ENCODE measurements around the gene ARHGAP21.
"Not testable (repeated sequence)": the region's sequence is repeated elsewhere in the genome, so short reads cannot be mapped to it uniquely, and the experiment has no call there.

The ARHGAP21 gene

DNA sequence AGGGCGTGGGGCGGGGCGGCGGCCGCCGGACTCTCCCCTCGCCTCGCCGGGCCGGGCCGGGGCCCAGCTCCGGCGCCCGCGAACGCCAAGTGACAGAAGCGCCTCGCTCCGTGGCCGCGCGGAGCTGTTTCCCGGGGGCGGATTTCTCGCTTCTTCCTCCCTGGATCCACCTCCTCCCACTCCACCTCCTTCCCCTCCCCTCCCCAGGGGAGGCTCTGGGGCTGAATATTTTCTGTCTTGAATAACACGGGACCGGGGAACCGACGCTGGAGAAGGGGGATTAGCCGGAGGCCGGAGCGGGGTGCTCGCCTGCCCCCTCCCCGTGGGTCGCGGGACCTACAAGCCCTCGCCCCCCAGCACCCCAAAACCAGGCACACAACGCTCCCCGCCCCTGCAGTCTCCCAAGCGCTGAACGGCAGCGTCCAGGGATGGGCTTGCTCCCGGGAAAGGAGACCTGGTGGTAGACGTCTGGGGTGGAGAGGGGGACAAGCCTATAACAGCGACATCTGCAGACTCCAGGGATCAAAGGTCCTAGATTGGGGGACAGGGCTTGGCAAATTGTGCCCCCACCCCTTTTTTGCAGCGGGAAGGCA lies at the start of gene ARHGAP21:
ARHGAP21 (minus strand) TSS at position 100 of the 593 bp plus-strand sequence. CDS start 1,988 bp downstream, outside the sequence.
- Histone ChIP-seq H3K4me3 (ENCODE audit: low read length) (peak within 1 kb of the TSS; percentile 84), H3K27me3 (ENCODE audit: insufficient read depth, low read length) (no peaks in the 10 kb centered on the region), H2AFZ (ENCODE audit: low read depth, low read length) (no peak within 1 kb of the TSS), H3K4me1 (ENCODE audit: insufficient read depth, low read length) (peaks cover 21% of the 10 kb centered on the region), H3K36me3 (ENCODE audit: insufficient read depth, low read length) (peaks cover 12% of the 10 kb centered on the region), H3K9me3 (ENCODE audit: low read length) (no peaks in the 10 kb centered on the region)

DNA sequence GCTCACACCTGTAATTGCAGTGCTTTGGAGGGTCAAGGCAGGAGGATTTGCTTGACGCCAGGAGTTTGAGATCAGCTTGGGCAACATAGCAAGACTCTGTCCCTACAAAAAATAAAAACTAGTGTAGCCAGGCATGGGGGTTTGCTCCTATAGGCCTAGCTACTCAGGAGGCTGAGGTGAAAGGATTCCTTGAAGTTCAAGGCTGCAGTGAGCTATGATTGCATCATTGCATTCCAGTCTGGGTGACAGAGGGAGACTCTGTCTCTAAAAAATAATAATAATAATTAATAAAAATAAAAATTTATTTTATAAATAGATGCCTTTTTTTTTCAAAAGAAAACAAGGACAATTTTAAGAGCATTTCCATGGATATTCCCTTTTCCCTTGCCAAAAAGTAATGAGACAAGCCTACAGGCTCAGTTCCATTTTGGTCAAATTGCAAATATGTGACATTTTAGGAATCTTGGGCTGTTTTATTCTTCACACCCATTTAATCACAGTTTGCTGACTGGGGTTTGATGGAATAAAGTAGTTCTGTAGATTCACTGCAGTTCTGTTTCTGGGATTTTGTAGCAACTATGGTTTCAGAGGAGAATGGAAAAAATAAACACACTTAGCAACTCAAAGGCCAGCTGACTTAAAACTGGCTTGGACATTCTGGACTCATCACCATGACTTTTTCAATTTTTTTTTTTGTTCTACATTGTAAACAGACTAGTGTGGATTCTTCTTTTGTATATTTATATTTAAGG lies 48.4 kb upstream of the ARHGAP21 start:
- peaks cover 2% of the 10 kb centered on the region for H3K9me3 ChIP-seq (ENCODE audit: low read length)
- no peak overlapping the region for H2AFZ ChIP-seq (ENCODE audit: low read depth, low read length)
- no peaks in the 10 kb centered on the region for H3K27me3 ChIP-seq (ENCODE audit: insufficient read depth, low read length)
- no peaks in the 10 kb centered on the region for H3K36me3 ChIP-seq (ENCODE audit: insufficient read depth, low read length)
- no peak overlapping the region for H3K4me3 ChIP-seq (ENCODE audit: low read length)
- H3K4me1 ChIP-seq (ENCODE audit: insufficient read depth, low read length), result peaks cover 7% of the 10 kb centered on the region

DNA sequence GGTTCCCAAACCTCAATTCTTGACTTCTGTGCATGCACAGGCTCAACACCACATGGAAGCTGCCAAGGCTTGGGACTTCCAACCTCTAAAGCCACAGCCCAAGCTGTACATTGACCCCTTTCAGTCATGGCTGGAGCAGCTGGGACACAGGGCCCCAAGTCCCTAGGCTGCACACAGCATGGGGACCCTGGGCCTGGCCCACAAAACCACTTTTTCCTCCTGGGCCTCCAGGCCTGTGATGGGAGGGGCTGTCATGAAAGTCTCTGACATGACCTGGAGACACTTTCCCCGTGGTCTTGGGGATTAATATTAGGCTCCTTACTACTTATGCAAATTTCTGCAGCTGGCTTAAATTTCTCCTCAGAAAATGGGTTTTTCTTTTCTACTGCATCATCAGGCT lies 41.3 kb upstream of the ARHGAP21 start:
- not testable (repeated sequence) for H2AFZ ChIP-seq (ENCODE audit: low read depth, low read length); H3K9me3 ChIP-seq (ENCODE audit: low read length); H3K27me3 ChIP-seq (ENCODE audit: insufficient read depth, low read length); H3K4me3 ChIP-seq (ENCODE audit: low read length); H3K36me3 ChIP-seq (ENCODE audit: insufficient read depth, low read length)
- peaks cover 24% of the 10 kb centered on the region for H3K4me1 ChIP-seq (ENCODE audit: insufficient read depth, low read length)

DNA sequence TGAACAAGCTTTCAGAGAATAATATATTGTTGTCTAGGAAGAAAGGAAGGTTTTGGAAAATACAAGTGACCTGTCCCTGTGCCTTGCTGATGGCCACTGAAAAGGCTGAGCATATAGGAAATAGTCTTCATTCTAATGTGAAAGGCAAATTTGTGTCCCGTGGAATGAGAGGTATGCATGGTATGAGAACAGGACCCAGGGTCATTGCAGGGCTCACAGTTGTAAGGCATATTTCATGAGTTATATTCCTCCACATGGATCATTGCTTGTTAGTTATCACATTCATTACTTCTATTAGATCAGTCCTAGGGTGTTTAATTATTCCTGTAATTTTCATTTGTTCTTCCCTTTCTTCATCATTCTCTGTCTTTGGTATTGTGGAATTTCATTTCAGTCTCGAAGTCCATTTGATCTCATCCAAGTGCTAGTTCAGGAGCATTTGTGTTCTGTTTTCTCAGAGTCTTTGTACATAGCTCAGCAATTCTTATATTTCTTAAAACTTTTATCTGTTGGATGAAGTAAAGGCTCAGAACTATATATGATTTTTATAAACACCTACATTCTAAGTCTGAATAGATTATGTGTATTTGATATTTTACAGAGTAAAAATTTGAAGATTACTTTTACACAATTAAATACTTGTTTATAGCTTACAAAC lies 39.4 kb upstream of the ARHGAP21 start:
- H3K9me3 ChIP-seq (ENCODE audit: low read length), result peaks cover 5% of the 10 kb centered on the region
- no peaks in the 10 kb centered on the region for H3K27me3 ChIP-seq (ENCODE audit: insufficient read depth, low read length)
- H2AFZ ChIP-seq (ENCODE audit: low read depth, low read length), result no peak overlapping the region
- no peak overlapping the region for H3K4me3 ChIP-seq (ENCODE audit: low read length)
- peaks cover 31% of the 10 kb centered on the region for H3K4me1 ChIP-seq (ENCODE audit: insufficient read depth, low read length)
- H3K36me3 ChIP-seq (ENCODE audit: insufficient read depth, low read length), result no peaks in the 10 kb centered on the region

DNA sequence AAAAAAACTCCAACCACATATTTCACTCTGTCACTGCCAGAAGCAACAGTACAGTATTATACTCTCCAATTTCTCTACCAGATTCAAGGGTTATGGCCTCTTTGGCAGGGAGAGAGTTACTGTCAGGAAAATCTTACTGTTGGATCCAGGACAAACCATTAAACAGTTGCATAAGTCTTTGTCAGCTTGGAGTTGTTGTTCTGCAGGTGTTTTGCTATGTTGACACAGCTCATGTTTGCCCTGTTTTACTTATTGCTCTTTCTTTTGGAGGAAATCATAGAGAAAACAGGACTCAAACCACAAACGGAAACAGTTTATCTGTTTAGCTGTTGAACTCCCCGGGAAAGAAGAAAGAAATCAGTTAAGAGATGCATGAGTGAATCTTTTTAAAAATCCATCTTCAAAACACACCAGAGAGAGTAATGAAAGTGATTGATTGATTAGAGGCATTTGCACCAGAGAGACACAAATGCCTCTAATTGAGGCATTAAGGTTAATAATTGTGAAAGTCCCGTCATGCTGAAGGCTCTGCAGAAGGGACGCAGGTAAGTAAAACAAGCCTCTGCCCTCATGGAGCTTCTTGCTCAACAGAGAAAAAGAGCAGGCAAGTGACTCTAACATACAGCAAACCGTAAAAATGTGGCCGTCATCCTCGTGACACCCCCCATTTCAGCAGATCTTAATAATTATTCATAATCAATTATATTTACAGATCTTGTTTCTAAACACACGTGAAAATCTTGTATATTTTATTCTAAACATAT lies 38.7 kb upstream of the ARHGAP21 start:
- Histone ChIP-seq H3K27me3 (ENCODE audit: insufficient read depth, low read length) (no peaks in the 10 kb centered on the region), H3K4me3 (ENCODE audit: low read length) (no peak overlapping the region), H3K4me1 (ENCODE audit: insufficient read depth, low read length) (peaks cover 31% of the 10 kb centered on the region), H3K36me3 (ENCODE audit: insufficient read depth, low read length) (no peaks in the 10 kb centered on the region), H3K9me3 (ENCODE audit: low read length) (peaks cover 4% of the 10 kb centered on the region), H2AFZ (ENCODE audit: low read depth, low read length) (no peak overlapping the region)

- H3K4me3 ChIP-seq (ENCODE audit: low read length), result no peak overlapping the region
- no peak overlapping the region for H2AFZ ChIP-seq (ENCODE audit: low read depth, low read length)
- H3K27me3 ChIP-seq (ENCODE audit: insufficient read depth, low read length), result no peaks in the 10 kb centered on the region
Observed at GRCh38 chr10:24759672-24760071, 36.0 kb upstream of the ARHGAP21 start.

GRCh38 chr10:24758254-24758653 lies 34.6 kb upstream of the ARHGAP21 start:
- peaks cover 28% of the 10 kb centered on the region for H3K4me1 ChIP-seq (ENCODE audit: insufficient read depth, low read length)
- H3K4me3 ChIP-seq (ENCODE audit: low read length); H3K36me3 ChIP-seq (ENCODE audit: insufficient read depth, low read length); H3K27me3 ChIP-seq (ENCODE audit: insufficient read depth, low read length); H3K9me3 ChIP-seq (ENCODE audit: low read length); H2AFZ ChIP-seq (ENCODE audit: low read depth, low read length): not testable (repeated sequence)

More at GRCh38 chr10:24759672-24760071, 36.0 kb upstream of the ARHGAP21 start:
- peaks cover 3% of the 10 kb centered on the region for H3K9me3 ChIP-seq (ENCODE audit: low read length)
- H3K36me3 ChIP-seq (ENCODE audit: insufficient read depth, low read length), result no peaks in the 10 kb centered on the region
- H3K4me1 ChIP-seq (ENCODE audit: insufficient read depth, low read length), result peaks cover 31% of the 10 kb centered on the region

DNA sequence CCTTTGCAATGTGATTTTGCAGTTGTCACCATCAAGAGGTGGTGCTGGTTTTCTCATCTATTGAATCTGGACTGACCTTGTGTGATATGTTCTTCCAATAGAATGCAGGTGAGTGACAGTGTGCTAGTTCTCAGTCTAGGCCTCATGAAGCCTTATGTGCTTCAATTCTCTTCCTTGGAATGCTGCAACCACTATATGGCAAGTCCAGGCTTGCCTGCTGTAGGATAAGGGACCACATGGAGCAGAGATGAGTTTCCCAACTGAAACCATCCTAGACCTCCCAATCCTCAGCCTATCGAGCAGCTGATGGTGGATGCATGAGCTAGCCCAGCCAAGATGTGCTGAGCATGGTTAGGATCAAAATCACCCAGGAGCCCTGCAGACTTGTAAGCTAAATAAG lies 32.6 kb upstream of the ARHGAP21 start:
- no peaks in the 10 kb centered on the region for H3K9me3 ChIP-seq (ENCODE audit: low read length)
- no peak overlapping the region for H3K4me3 ChIP-seq (ENCODE audit: low read length)
- H3K27me3 ChIP-seq (ENCODE audit: insufficient read depth, low read length), result no peaks in the 10 kb centered on the region
- H3K36me3 ChIP-seq (ENCODE audit: insufficient read depth, low read length), result no peaks in the 10 kb centered on the region
- no peak overlapping the region for H2AFZ ChIP-seq (ENCODE audit: low read depth, low read length)
- H3K4me1 ChIP-seq (ENCODE audit: insufficient read depth, low read length), result peaks cover 13% of the 10 kb centered on the region

DNA sequence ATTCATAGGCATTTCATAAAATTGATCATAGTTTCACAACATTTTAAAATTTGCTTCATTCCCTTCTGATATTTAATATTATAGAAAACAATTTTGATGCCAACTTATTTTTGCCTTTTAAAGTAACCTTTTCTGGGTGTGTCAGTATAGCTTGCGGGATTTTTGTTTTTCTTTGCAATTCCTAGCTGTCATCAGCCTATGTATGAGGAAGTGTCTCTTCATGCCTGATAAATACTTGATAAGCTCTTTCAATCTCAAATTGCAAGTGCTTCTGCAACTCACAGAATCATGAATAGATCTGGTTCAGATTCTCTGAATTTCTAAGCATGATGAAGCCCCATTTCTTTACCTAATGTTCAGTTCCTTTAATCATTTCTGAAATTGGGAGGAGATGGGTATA lies 28.0 kb upstream of the ARHGAP21 start:
- Histone ChIP-seq H3K4me1 (ENCODE audit: insufficient read depth, low read length) (no peaks in the 10 kb centered on the region), H3K4me3 (ENCODE audit: low read length) (no peak overlapping the region)

GRCh38 chr10:24750695-24751094 lies 27.0 kb upstream of the ARHGAP21 start:
- no peaks in the 10 kb centered on the region for H3K9me3 ChIP-seq (ENCODE audit: low read length)

More for the DNA sequence above, 28.0 kb upstream of the ARHGAP21 start:
- Histone ChIP-seq H3K27me3 (ENCODE audit: insufficient read depth, low read length) (no peaks in the 10 kb centered on the region), H3K9me3 (ENCODE audit: low read length) (no peaks in the 10 kb centered on the region), H2AFZ (ENCODE audit: low read depth, low read length) (no peak overlapping the region), H3K36me3 (ENCODE audit: insufficient read depth, low read length) (no peaks in the 10 kb centered on the region)

GRCh38 chr10:24748214-24748613 lies 24.5 kb upstream of the ARHGAP21 start:
- Histone ChIP-seq H3K9me3 (ENCODE audit: low read length) (no peaks in the 10 kb centered on the region), H3K4me1 (ENCODE audit: insufficient read depth, low read length) (no peaks in the 10 kb centered on the region), H2AFZ (ENCODE audit: low read depth, low read length) (no peak overlapping the region), H3K36me3 (ENCODE audit: insufficient read depth, low read length) (no peaks in the 10 kb centered on the region), H3K27me3 (ENCODE audit: insufficient read depth, low read length) (no peaks in the 10 kb centered on the region), H3K4me3 (ENCODE audit: low read length) (no peak overlapping the region)

More at GRCh38 chr10:24750695-24751094, 27.0 kb upstream of the ARHGAP21 start:
- H3K36me3 ChIP-seq (ENCODE audit: insufficient read depth, low read length), result no peaks in the 10 kb centered on the region
- H3K4me1 ChIP-seq (ENCODE audit: insufficient read depth, low read length), result no peaks in the 10 kb centered on the region
- no peak overlapping the region for H3K4me3 ChIP-seq (ENCODE audit: low read length)
- no peak overlapping the region for H2AFZ ChIP-seq (ENCODE audit: low read depth, low read length)
- no peaks in the 10 kb centered on the region for H3K27me3 ChIP-seq (ENCODE audit: insufficient read depth, low read length)

- H2AFZ ChIP-seq (ENCODE audit: low read depth, low read length), result no peak overlapping the region
- no peaks in the 10 kb centered on the region for H3K27me3 ChIP-seq (ENCODE audit: insufficient read depth, low read length)
- no peak overlapping the region for H3K4me3 ChIP-seq (ENCODE audit: low read length)
- H3K36me3 ChIP-seq (ENCODE audit: insufficient read depth, low read length), result no peaks in the 10 kb centered on the region
- no peaks in the 10 kb centered on the region for H3K4me1 ChIP-seq (ENCODE audit: insufficient read depth, low read length)
- peaks cover 2% of the 10 kb centered on the region for H3K9me3 ChIP-seq (ENCODE audit: low read length)
Observed at GRCh38 chr10:24744946-24745345, 21.3 kb upstream of the ARHGAP21 start.

DNA sequence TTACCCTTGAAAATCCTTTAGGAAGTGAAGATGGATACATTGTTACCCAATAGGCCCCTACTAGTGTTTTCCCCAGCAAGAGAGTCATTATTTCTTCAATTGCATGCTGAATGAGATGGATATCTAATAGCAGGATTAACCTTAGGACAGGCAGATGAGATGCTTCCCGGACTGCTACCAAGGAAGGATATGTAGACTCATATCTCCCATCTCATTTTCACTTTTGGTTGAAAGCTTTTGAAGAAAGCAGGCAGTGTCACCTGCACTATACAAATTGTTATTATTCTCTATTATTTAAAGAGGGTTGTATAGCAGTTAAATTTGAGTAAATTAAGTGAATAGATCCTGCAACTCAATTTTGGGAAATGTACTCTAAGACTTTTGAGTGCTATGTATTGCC lies 17.0 kb upstream of the ARHGAP21 start:
- Histone ChIP-seq H3K36me3 (ENCODE audit: insufficient read depth, low read length) (no peaks in the 10 kb centered on the region), H3K4me1 (ENCODE audit: insufficient read depth, low read length) (no peaks in the 10 kb centered on the region), H2AFZ (ENCODE audit: low read depth, low read length) (no peak overlapping the region), H3K9me3 (ENCODE audit: low read length) (peaks cover 2% of the 10 kb centered on the region), H3K27me3 (ENCODE audit: insufficient read depth, low read length) (no peaks in the 10 kb centered on the region), H3K4me3 (ENCODE audit: low read length) (no peak overlapping the region)
